Neural cell (in vitro differentiated cells): ENCODE measurements around the gene APOA1. TPM values are rescaled to one million over a fixed set of nuclear protein-coding genes. Genes with fewer than 3 reads are reported as not detected.

Experiments
- H2AFZ ChIP-seq: fragments of 200-600, 300-800 bp; sonication (generic), shearing (Covaris generic); 2 replicates; pipeline ENCODE4 v1.6.0; 2014; ENCODE audit warnings: low read depth, mild to moderate bottlenecking, antibody characterized with exemption, low read length, moderate library complexity
- H3F3A ChIP-seq: fragments of 200-600 bp; shearing (Covaris generic); 2 replicates; pipeline ENCODE4 v1.6.1; 2016; ENCODE audit warnings: mild to moderate bottlenecking, moderate library complexity, mixed read lengths, antibody characterized with exemption, low read length; ENCODE audit not compliant: insufficient read depth, poor library complexity, severe bottlenecking
- H3K27ac ChIP-seq: fragments of 200-600, 300-800 bp; sonication (generic), shearing (Covaris generic); 2 replicates; pipeline ENCODE4 v1.5.1; 2014; ENCODE audit warnings: mild to moderate bottlenecking, low read length, moderate library complexity
- H3K27me3 ChIP-seq: fragments of 300-800, 200-600 bp; sonication (generic), shearing (Covaris generic); 2 replicates; pipeline ENCODE4 v1.6.0; 2014; ENCODE audit warnings: mild to moderate bottlenecking, low read depth, low read length, moderate library complexity; ENCODE audit not compliant: insufficient read depth
- H3K36me3 ChIP-seq: fragments of 300-800, 200-600 bp; sonication (generic), shearing (Covaris generic); 2 replicates; pipeline ENCODE4 v1.5.1; 2014; ENCODE audit warnings: mild to moderate bottlenecking, antibody characterized with exemption, low read length, moderate library complexity; ENCODE audit not compliant: insufficient read depth
- H3K4me2 ChIP-seq: fragments of 300-800, 200-600 bp; sonication (generic), shearing (Covaris generic); 2 replicates; pipeline ENCODE4 v1.6.0; 2014; ENCODE audit warnings: mild to moderate bottlenecking, low read length
- H3K4me3 ChIP-seq: fragments of 300-800, 200-600 bp; sonication (generic), shearing (Covaris generic); 2 replicates; pipeline ENCODE4 v1.5.1; 2014; ENCODE audit warnings: mild to moderate bottlenecking, low read length, moderate library complexity
- H3K79me2 ChIP-seq: fragments of 200-600 bp; shearing (Covaris generic); replicated peaks from 2 replicates; pipeline ENCODE4 v1.6.0; 2014; ENCODE audit warnings: mild to moderate bottlenecking, low read length, moderate library complexity; ENCODE audit not compliant: insufficient read depth
- H3K9ac ChIP-seq: fragments of 300-800, 200-600 bp; sonication (generic), shearing (Covaris generic); 2 replicates; pipeline ENCODE4 v1.6.1; 2016; ENCODE audit warnings: mild to moderate bottlenecking, low read length, mixed read lengths
- H3K9me2 ChIP-seq: fragments of 200-600 bp; shearing (Covaris generic); 2 replicates; pipeline ENCODE4 v1.6.1; 2016; ENCODE audit warnings: mild to moderate bottlenecking, low read length, mixed read lengths; ENCODE audit not compliant: insufficient read depth
- H3K9me3 ChIP-seq: fragments of 200-600, 300-800 bp; sonication (generic), shearing (Covaris generic); 2 replicates; pipeline ENCODE4 v1.6.1; 2016; ENCODE audit warnings: mild to moderate bottlenecking, mixed run types, low read length, moderate library complexity, mixed read lengths
- H4K20me1 ChIP-seq: fragments of 200-600 bp; shearing (Covaris generic); 2 replicates; pipeline ENCODE4 v1.6.1; 2016; ENCODE audit warnings: mild to moderate bottlenecking, mixed run types; ENCODE audit not compliant: insufficient read depth
- CTCF ChIP-seq: fragments of 450-650 bp; IDR thresholded peaks from 2 replicates; pipeline ENCODE4 v1.5.1; 2014; ENCODE audit warnings: antibody characterized with exemption, mild to moderate bottlenecking, moderate library complexity; ENCODE audit not compliant: poor library complexity, severe bottlenecking
- EP300 ChIP-seq: fragments of 450-650 bp; conservative IDR thresholded peaks from 2 replicates; pipeline ENCODE4 v1.6.1; 2014; ENCODE audit warnings: antibody characterized with exemption, mild to moderate bottlenecking, moderate library complexity; ENCODE audit not compliant: poor library complexity, severe bottlenecking
- EZH2 ChIP-seq: fragments of 200-600, 300-800 bp; shearing (Covaris generic), sonication (generic); IDR thresholded peaks from 2 replicates; pipeline ENCODE4 v1.6.1; 2014; ENCODE audit warnings: antibody characterized with exemption, low read length, borderline replicate concordance, mild to moderate bottlenecking; ENCODE audit not compliant: insufficient read depth, poor library complexity, severe bottlenecking
- MXI1 ChIP-seq: fragments of 450-650 bp; conservative IDR thresholded peaks from 2 replicates; pipeline ENCODE4 v1.6.1; 2014; ENCODE audit warnings: antibody characterized with exemption, mild to moderate bottlenecking; ENCODE audit not compliant: poor library complexity, severe bottlenecking
- POLR2AphosphoS5 ChIP-seq: IDR thresholded peaks from 2 replicates; pipeline ENCODE4 v1.6.1; 2012
- RAD21 ChIP-seq: fragments of 450-650 bp; conservative IDR thresholded peaks from 2 replicates; pipeline ENCODE4 v1.6.1; 2014; ENCODE audit warnings: antibody characterized with exemption, mild to moderate bottlenecking, moderate library complexity
- REST ChIP-seq: IDR thresholded peaks from 2 replicates; pipeline ENCODE4 v1.6.1; 2012; ENCODE audit warnings: borderline replicate concordance
- SMC3 ChIP-seq: fragments of 450-650 bp; conservative IDR thresholded peaks from 2 replicates; pipeline ENCODE4 v1.6.1; 2014; ENCODE audit warnings: antibody characterized with exemption, mild to moderate bottlenecking, moderate library complexity; ENCODE audit not compliant: poor library complexity
- TAF1 ChIP-seq: IDR thresholded peaks from 2 replicates; pipeline ENCODE4 v1.6.1; 2012; ENCODE audit warnings: low read depth
- polyA plus RNA-seq: library from polyadenylated mRNA; depleted of rRNA; stranded (reverse); fragments of >200 nt; gene quantifications from 2 replicates; pipeline ENCODE4 v1.2.3, GENCODE V29; 2014

The APOA1 gene
- polyA plus RNA-seq, 1 donor from 2014 or later: not detected

- no peaks in the 10 kb centered on the region for H4K20me1 ChIP-seq
These were observed 4.7 kb upstream of the APOA1 start for GRCh38 chr11:116842117-116842516.

GRCh38 chr11:116840746-116841296, 3.4 kb upstream of the APOA1 start:
- H3K4me3 ChIP-seq: no peak overlapping the region
- H3F3A ChIP-seq: no peaks in the 10 kb centered on the region
- H3K9me3 ChIP-seq: no peaks in the 10 kb centered on the region
- no peaks in the 10 kb centered on the region for H4K20me1 ChIP-seq
- H3K27ac ChIP-seq: no peak overlapping the region
- no peaks in the 10 kb centered on the region for H3K79me2 ChIP-seq
- TF ChIP-seq POLR2AphosphoS5 (no peak), SMC3 (no peak), CTCF (no peak)
- no peaks in the 10 kb centered on the region for H3K36me3 ChIP-seq
- H3K9me2 ChIP-seq: no peaks in the 10 kb centered on the region
- no peak overlapping the region for H3K4me2 ChIP-seq
- no peaks in the 10 kb centered on the region for H3K27me3 ChIP-seq
- no peak overlapping the region for H2AFZ ChIP-seq
- no peak overlapping the region for H3K9ac ChIP-seq

More at GRCh38 chr11:116842117-116842516, 4.7 kb upstream of the APOA1 start:
- H3K79me2 ChIP-seq: no peaks in the 10 kb centered on the region
- no peak overlapping the region for H3K27ac ChIP-seq
- H3K9me3 ChIP-seq: no peaks in the 10 kb centered on the region
- no peak overlapping the region for H3K9ac ChIP-seq
- H3K9me2 ChIP-seq: no peaks in the 10 kb centered on the region
- H3K4me2 ChIP-seq: no peak overlapping the region
- no peaks in the 10 kb centered on the region for H3K27me3 ChIP-seq
- H3F3A ChIP-seq: no peaks in the 10 kb centered on the region
- H3K4me3 ChIP-seq: no peak overlapping the region
- peaks cover 6% of the 10 kb centered on the region for H3K36me3 ChIP-seq
- TF ChIP-seq RAD21 (no peak), REST (no peak), EP300 (no peak)
- H2AFZ ChIP-seq: no peak overlapping the region

- Histone ChIP-seq H3K9ac (no peak overlapping the region), H3K27ac (no peak overlapping the region), H3K36me3 (no peaks in the 10 kb centered on the region), H3K27me3 (no peaks in the 10 kb centered on the region), H2AFZ (no peak overlapping the region), H3K9me2 (no peaks in the 10 kb centered on the region), H3F3A (no peaks in the 10 kb centered on the region), H3K4me2 (no peak overlapping the region), H4K20me1 (no peaks in the 10 kb centered on the region), H3K79me2 (no peaks in the 10 kb centered on the region), H3K9me3 (no peaks in the 10 kb centered on the region), H3K4me3 (no peak overlapping the region)
- TF ChIP-seq SMC3: no peak
- TF ChIP-seq RAD21: no peak
- no peak for TF ChIP-seq MXI1
- no peak for TF ChIP-seq EP300
- no peak for TF ChIP-seq EZH2
- no peak for TF ChIP-seq TAF1
- TF ChIP-seq REST: no peak
- no peak for TF ChIP-seq CTCF
- TF ChIP-seq POLR2AphosphoS5: no peak
These were observed 2.9 kb upstream of the APOA1 start for GRCh38 chr11:116840224-116840745.
